Ovary (tissue), 3 donors: ENCODE results near the gene IGFBP1.

Experiments used
- CTCF ChIP-seq, 3 donors: fragments of 450-650 bp in 2 of 3; fragments of 200-600 bp in 1 of 3; IDR thresholded peaks; one replicate each; pipeline versions ENCODE4 v1.5.1 to v1.8.0; 2016 to 2022; ENCODE audit warnings: antibody characterized with exemption in 3 of 3, mild to moderate bottlenecking in 1 of 3
- POLR2A ChIP-seq: fragments of 450-650 bp; IDR thresholded peaks from one replicate; pipeline ENCODE4 v1.6.1; 2017; ENCODE audit warnings: antibody characterized with exemption, mild to moderate bottlenecking, moderate library complexity
- donor health status: DM: no; HTN: no; CAD: no.

GRCh38 chr7:45873035-45873354 lies 15.3 kb upstream of the IGFBP1 start, which contains the start of gene CCDC201:
- TF ChIP-seq CTCF (IDR thresholded peaks at IDR 0.05) (no peak), POLR2A (no peak)
